Mesenchymal stem cell (in vitro differentiated cells and primary cell): ENCODE measurements around the gene HDLBP.

Source experiments
- DNase-seq: peaks from one replicate; pipeline ENCODE4 v3.0.0-alpha.2; 2013
- H2AFZ ChIP-seq: one replicate; pipeline ENCODE4 v1.6.1; 2013; ENCODE audit warnings: low read depth, mild to moderate bottlenecking, control low read depth, inconsistent platforms, low read length, moderate library complexity
- H2AK5ac ChIP-seq: 2 replicates; pipeline ENCODE4 v1.6.1; 2013; ENCODE audit warnings: low read length, moderate library complexity, mild to moderate bottlenecking, inconsistent platforms; ENCODE audit not compliant: severe bottlenecking
- H2BK120ac ChIP-seq: one replicate; pipeline ENCODE4 v1.6.1; 2013; ENCODE audit warnings: low read depth, mild to moderate bottlenecking, inconsistent platforms, low read length, moderate library complexity
- H2BK12ac ChIP-seq, 2 experiments: one replicate each; pipeline ENCODE4 v1.6.1; 2013; ENCODE audit warnings: inconsistent platforms in 2 of 2, low read length in 2 of 2, mild to moderate bottlenecking in 2 of 2, moderate library complexity in 2 of 2, control low read depth in 1 of 2
- H2BK15ac ChIP-seq: one replicate; pipeline ENCODE4 v1.6.1; 2013; ENCODE audit warnings: mild to moderate bottlenecking, low read depth, inconsistent platforms; ENCODE audit not compliant: poor library complexity, severe bottlenecking
- H2BK5ac ChIP-seq: 2 replicates; pipeline ENCODE4 v1.6.1; 2013; ENCODE audit warnings: low read depth, mild to moderate bottlenecking, low read length, control low read depth, inconsistent platforms; ENCODE audit not compliant: poor library complexity, severe bottlenecking
- H3K14ac ChIP-seq, 2 experiments: one replicate each; pipeline ENCODE4 v1.6.1; 2013; ENCODE audit warnings: inconsistent platforms in 2 of 2, low read length in 2 of 2, control low read depth in 1 of 2, mild to moderate bottlenecking in 1 of 2, moderate library complexity in 1 of 2
- H3K18ac ChIP-seq, 2 experiments: one replicate each; pipeline ENCODE4 v1.6.1; 2013; ENCODE audit warnings: inconsistent platforms in 2 of 2, low read length in 2 of 2, control low read depth in 1 of 2, low read depth in 1 of 2, mild to moderate bottlenecking in 1 of 2
- H3K23ac ChIP-seq, 2 experiments: one replicate each; pipeline ENCODE4 v1.6.1; 2013; ENCODE audit warnings: inconsistent platforms in 2 of 2, low read length in 2 of 2, mild to moderate bottlenecking in 2 of 2, moderate library complexity in 2 of 2, control low read depth in 1 of 2
- H3K27ac ChIP-seq: 2 replicates; pipeline ENCODE4 v1.5.1; 2013; ENCODE audit warnings: mild to moderate bottlenecking, moderate library complexity, low read length, control low read depth, inconsistent platforms; ENCODE audit not compliant: poor library complexity, severe bottlenecking
- H3K27me3 ChIP-seq, 2 experiments: 2 replicates each; pipeline versions ENCODE4 v1.6.1 to v1.7.0; 2013; ENCODE audit warnings: low read length in 2 of 2, mild to moderate bottlenecking in 2 of 2, moderate library complexity in 2 of 2, control low read depth in 1 of 2, inconsistent platforms in 1 of 2; ENCODE audit not compliant: control insufficient read depth in 1 of 2, insufficient read depth in 1 of 2
- H3K36me3 ChIP-seq, 2 experiments: 2 replicates each; pipeline versions ENCODE4 v1.6.1 to v1.7.0; 2013; ENCODE audit warnings: low read length in 2 of 2, control low read depth in 1 of 2, inconsistent platforms in 1 of 2, low read depth in 1 of 2, mild to moderate bottlenecking in 1 of 2; ENCODE audit not compliant: insufficient read depth in 2 of 2, control insufficient read depth in 1 of 2
- H3K4ac ChIP-seq, 2 experiments: one replicate each; pipeline ENCODE4 v1.6.1; 2013; ENCODE audit warnings: inconsistent platforms in 2 of 2, low read length in 2 of 2, mild to moderate bottlenecking in 2 of 2, moderate library complexity in 2 of 2, control low read depth in 1 of 2, low read depth in 1 of 2
- H3K4me1 ChIP-seq: 2 replicates; pipeline ENCODE4 v1.6.1; 2013; ENCODE audit warnings: low read depth, low read length, control low read depth; ENCODE audit not compliant: control insufficient read depth, insufficient read depth
- H3K4me2 ChIP-seq: 2 replicates; pipeline ENCODE4 v1.6.1; 2013; ENCODE audit warnings: low read length, mild to moderate bottlenecking, inconsistent platforms; ENCODE audit not compliant: poor library complexity, severe bottlenecking
- H3K4me3 ChIP-seq, 2 experiments: 2 replicates each; pipeline versions ENCODE4 v1.5.1 to v1.7.0; 2013; ENCODE audit warnings: low read length in 2 of 2, mild to moderate bottlenecking in 2 of 2, control low read depth in 1 of 2, low read depth in 1 of 2; ENCODE audit not compliant: insufficient read depth in 1 of 2
- H3K79me1 ChIP-seq: replicated peaks from 2 replicates; pipeline ENCODE4 v1.6.1; 2013; ENCODE audit warnings: mild to moderate bottlenecking, control low read depth, low read length, inconsistent platforms; ENCODE audit not compliant: poor library complexity, severe bottlenecking
- H3K9ac ChIP-seq: 2 replicates; pipeline ENCODE4 v1.7.0; 2013; ENCODE audit warnings: mild to moderate bottlenecking, low read length, moderate library complexity
- H3K9me3 ChIP-seq: 2 replicates; pipeline ENCODE4 v1.7.0; 2013; ENCODE audit warnings: mild to moderate bottlenecking, low read length; ENCODE audit not compliant: control insufficient read depth
- H4K8ac ChIP-seq: one replicate; pipeline ENCODE4 v1.6.1; 2013; ENCODE audit warnings: inconsistent platforms, mild to moderate bottlenecking, low read length, moderate library complexity
- H4K91ac ChIP-seq: one replicate; pipeline ENCODE4 v1.6.1; 2013; ENCODE audit warnings: mild to moderate bottlenecking, low read length, inconsistent platforms
- WGBS: methylation state at CpG from one replicate; pipeline ENCODE4 v1.1.7; 2013; ENCODE audit warnings: mixed read lengths; 5-methylcytosine and 5-hydroxymethylcytosine counted together

Gene HDLBP

DNA sequence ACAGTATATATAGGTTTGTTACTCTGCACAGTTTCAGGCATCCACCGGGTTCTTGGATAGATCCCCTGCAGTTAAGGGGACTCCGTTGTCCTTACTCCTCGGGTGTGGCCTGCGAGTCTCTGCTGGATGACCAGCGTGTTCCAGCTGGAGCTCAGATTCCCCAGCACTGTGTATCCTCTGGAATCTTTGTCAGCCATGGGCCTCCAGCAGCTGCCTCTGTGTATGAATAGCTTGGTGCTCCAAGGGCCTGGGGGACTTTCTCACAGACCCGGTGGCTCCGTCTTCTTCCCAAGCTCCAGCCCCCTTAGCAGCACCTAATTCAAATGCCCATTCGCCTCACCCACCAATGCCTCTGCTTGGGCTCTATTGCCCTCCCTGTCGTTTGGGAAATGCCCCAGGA is 120.7 kb downstream of the HDLBP start:
- Histone ChIP-seq H4K91ac (no peak overlapping the region), H2AFZ (no peak overlapping the region), H3K27ac (no peak overlapping the region), H2AK5ac (no peak overlapping the region), H3K4me1 (no peaks in the 10 kb centered on the region), H2BK15ac (no peak overlapping the region), H3K36me3 (no peaks in the 10 kb centered on the region), H3K9me3 (no peaks in the 10 kb centered on the region), H3K27me3 (peaks cover 0 to 45% of the 10 kb centered on the region in 2 experiments), H4K8ac (no peak overlapping the region), H3K23ac (no peak overlapping the region), H3K4me2 (no peak overlapping the region), H3K4ac (no peak overlapping the region), H3K79me1 (no peaks in the 10 kb centered on the region), H2BK12ac (no peak overlapping the region), H2BK120ac (no peak overlapping the region), H2BK5ac (no peak overlapping the region), H3K4me3 (no peak overlapping the region), H3K14ac (no peak overlapping the region), H3K18ac (no peak overlapping the region), H3K9ac (no peak overlapping the region)
- WGBS = 81% methylated on average over 9 of the region's 9 CpGs
- no peak for DNase-seq

DNA sequence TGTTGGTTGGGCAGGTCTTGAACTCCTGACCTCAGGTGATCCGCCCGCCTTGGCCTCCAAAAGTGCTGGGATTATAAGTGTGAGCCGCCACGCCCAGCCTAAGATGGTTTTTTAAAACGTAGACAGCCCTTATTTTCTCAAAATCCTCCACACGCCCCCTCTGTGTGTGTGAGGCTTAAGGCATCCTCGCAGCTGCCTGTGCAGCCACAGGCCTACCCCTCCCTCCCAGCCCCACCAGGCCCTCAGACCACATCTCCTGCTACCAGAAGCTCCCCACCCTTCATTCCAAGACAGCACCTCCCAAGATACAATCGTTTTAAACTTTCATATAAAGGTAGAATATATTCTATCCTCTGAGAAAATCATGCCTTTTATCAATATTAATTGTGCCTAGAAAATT is 122.2 kb downstream of the HDLBP start:
- Histone ChIP-seq H3K4ac (no peak overlapping the region), H3K9ac (no peak overlapping the region), H3K18ac (no peak overlapping the region), H2AK5ac (no peak overlapping the region), H3K4me3 (no peak overlapping the region), H3K4me1 (no peaks in the 10 kb centered on the region), H3K36me3 (no peaks in the 10 kb centered on the region), H3K4me2 (no peak overlapping the region), H3K79me1 (no peaks in the 10 kb centered on the region), H4K8ac (no peak overlapping the region), H2BK12ac (no peak overlapping the region), H3K9me3 (no peaks in the 10 kb centered on the region), H2BK15ac (no peak overlapping the region), H4K91ac (no peak overlapping the region), H3K27ac (no peak overlapping the region), H2BK5ac (no peak overlapping the region), H2AFZ (no peak overlapping the region), H2BK120ac (no peak overlapping the region), H3K27me3 (peaks cover 0 to 43% of the 10 kb centered on the region in 2 experiments), H3K14ac (no peak overlapping the region), H3K23ac (no peak overlapping the region)
- no peak for DNase-seq
- 87% methylated on average over 7 of the region's 8 CpGs for WGBS

DNA sequence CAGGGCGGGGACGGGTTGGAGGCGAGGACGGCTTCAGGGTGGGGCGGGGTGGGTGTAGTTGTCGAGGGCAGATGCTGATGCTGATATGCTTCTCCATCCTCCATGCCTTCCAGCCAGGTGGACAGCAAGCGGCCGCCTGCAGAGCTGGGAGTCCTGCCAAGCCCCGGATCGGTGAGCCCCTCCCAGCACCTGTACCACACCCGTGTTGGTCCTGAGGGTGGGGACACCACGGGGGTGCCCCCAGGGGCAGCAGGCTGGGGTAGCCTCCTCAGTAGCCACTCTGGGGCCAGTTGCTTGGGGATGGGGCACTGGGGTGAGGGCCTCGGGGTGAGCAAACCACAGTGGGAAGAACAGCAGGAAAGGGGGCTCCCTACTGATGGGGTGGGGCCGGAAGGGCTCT is 124.4 kb downstream of the HDLBP start:
- H3K18ac ChIP-seq = no peak overlapping the region
- H2AFZ ChIP-seq = no peak overlapping the region
- peaks cover 3% of the 10 kb centered on the region for H3K4me1 ChIP-seq
- H3K79me1 ChIP-seq = no peaks in the 10 kb centered on the region
- WGBS = 84% methylated on average over 10 of the region's 14 CpGs
- H3K4ac ChIP-seq = no peak overlapping the region
- no peak overlapping the region for H4K91ac ChIP-seq
- H2BK15ac ChIP-seq = no peak overlapping the region
- no peak overlapping the region for H3K4me3 ChIP-seq
- no peak overlapping the region for H3K4me2 ChIP-seq
- no peak overlapping the region for H4K8ac ChIP-seq
- H3K27me3 ChIP-seq = peaks cover 7 to 44% of the 10 kb centered on the region in 2 experiments
- H3K23ac ChIP-seq = no peak overlapping the region
- H3K36me3 ChIP-seq = no peaks in the 10 kb centered on the region
- H2BK5ac ChIP-seq = no peak overlapping the region
- no peaks in the 10 kb centered on the region for H3K9me3 ChIP-seq
- H2AK5ac ChIP-seq = no peak overlapping the region
- no peak overlapping the region for H3K9ac ChIP-seq
- DNase-seq = no peak
- no peak overlapping the region for H3K14ac ChIP-seq
- no peak overlapping the region for H2BK120ac ChIP-seq
- no peak overlapping the region for H3K27ac ChIP-seq
- no peak overlapping the region for H2BK12ac ChIP-seq

DNA sequence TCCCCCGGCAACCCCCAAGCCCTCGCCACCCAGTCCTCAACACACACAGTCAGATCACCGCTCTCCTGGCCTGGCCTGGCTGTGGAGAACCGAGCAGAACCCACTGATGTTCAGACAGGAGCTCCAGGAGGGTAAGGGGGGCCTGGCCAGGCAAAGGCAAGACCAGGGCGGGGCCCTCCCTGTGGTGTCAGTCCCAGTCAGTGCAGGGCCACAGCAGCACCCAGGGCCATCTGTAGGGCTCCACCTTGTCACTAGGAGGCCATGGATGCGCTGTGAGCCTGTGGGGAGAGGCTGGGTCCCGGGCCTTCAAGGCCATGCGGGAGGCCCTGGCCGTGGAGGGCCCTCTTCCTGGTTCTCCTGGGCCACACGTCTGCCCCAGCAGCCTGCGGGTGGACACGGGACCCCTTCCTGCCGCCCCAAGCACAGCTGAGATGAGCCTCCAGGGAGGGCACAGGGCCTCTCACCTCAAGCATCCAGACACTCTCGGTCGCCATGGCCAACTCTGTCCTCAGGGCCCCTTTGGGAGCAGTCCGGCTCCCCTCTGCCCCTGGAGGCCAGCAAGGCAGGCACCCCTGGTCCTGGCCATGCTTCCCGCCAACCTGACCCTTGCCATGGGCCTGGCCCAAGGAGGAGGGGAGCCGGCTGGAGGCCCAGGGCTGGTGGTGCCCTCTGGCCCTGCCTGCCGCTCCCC is 125.0 kb downstream of the HDLBP start:
- 87% methylated on average over 17 of the region's 19 CpGs for WGBS
- no peak overlapping the region for H4K91ac ChIP-seq
- DNase-seq = no peak

More for the DNA sequence above, 125.0 kb downstream of the HDLBP start:
- no peak overlapping the region for H3K14ac ChIP-seq
- H3K9ac ChIP-seq = no peak overlapping the region
- H3K36me3 ChIP-seq = no peaks in the 10 kb centered on the region
- H3K4ac ChIP-seq = no peak overlapping the region
- no peak overlapping the region for H4K8ac ChIP-seq
- no peak overlapping the region for H2BK120ac ChIP-seq
- H2BK5ac ChIP-seq = no peak overlapping the region
- H3K9me3 ChIP-seq = no peaks in the 10 kb centered on the region
- H3K18ac ChIP-seq = no peak overlapping the region
- no peak overlapping the region for H3K4me3 ChIP-seq
- peaks cover 7 to 38% of the 10 kb centered on the region in 2 experiments for H3K27me3 ChIP-seq
- H3K4me2 ChIP-seq = no peak overlapping the region
- no peak overlapping the region for H3K23ac ChIP-seq
- no peak overlapping the region for H3K27ac ChIP-seq
- H2AK5ac ChIP-seq = no peak overlapping the region
- no peak overlapping the region for H2AFZ ChIP-seq
- H2BK12ac ChIP-seq = no peak overlapping the region
- no peaks in the 10 kb centered on the region for H3K79me1 ChIP-seq
- no peak overlapping the region for H2BK15ac ChIP-seq
- H3K4me1 ChIP-seq = peaks cover 3% of the 10 kb centered on the region
